Naive thymus-derived CD8-positive, alpha-beta T cell (primary cell): ENCODE data around the gene DUSP5. TPM values are rescaled to one million over a fixed set of nuclear protein-coding genes. Genes with fewer than 3 reads are reported as not detected.

Source experiments
- ATAC-seq, 2 donors: fragments of 150-1000 bp; cut with Tn5 transposase in 1 of 2; sonication (Bioruptor Pico), chemical (Tn5 transposase) in 1 of 2; 1 replicate in 1 of 2; 2 replicates in 1 of 2; pipeline ENCODE4 v1.10.0; 2021; ENCODE audit warnings: mild to moderate bottlenecking in 2 of 2, moderate library complexity in 2 of 2
- POLR2A ChIA-PET: fragments of 350-600 bp; sonication (Branson Sonifier 250); formaldehyde crosslinking; loops from one replicate; lab custom pipeline; 2021; ENCODE audit warnings: antibody characterized with exemption; lab: Charles Lee
- DNase-seq, 10 donors: peaks; one replicate each; pipeline versions ENCODE4 v3.0.0 to v3.0.0-alpha.2; 2020 to 2022
- H3K27ac Mint-ChIP-seq, 10 donors: one replicate each; pipeline ENCODE4 v1.8.0; 2020 to 2022; ENCODE audit warnings: mild to moderate bottlenecking in 10 of 10, mixed read lengths in 10 of 10, moderate library complexity in 4 of 10, inconsistent platforms in 1 of 10
- H3K27me3 Mint-ChIP-seq, 5 donors: one replicate each; pipeline ENCODE4 v1.8.0; 2021 to 2022; ENCODE audit warnings: mixed read lengths in 5 of 5
- H3K36me3 Mint-ChIP-seq, 3 donors: one replicate each; pipeline ENCODE4 v1.8.0; 2020 to 2022; ENCODE audit warnings: mixed read lengths in 3 of 3, mild to moderate bottlenecking in 2 of 3, inconsistent platforms in 1 of 3
- H3K4me1 Mint-ChIP-seq, 4 donors: one replicate each; pipeline ENCODE4 v1.8.0; 2021 to 2022; ENCODE audit warnings: mixed read lengths in 4 of 4
- H3K4me3 Mint-ChIP-seq, 10 donors: one replicate each; pipeline ENCODE4 v1.8.0; 2020 to 2022; ENCODE audit warnings: mild to moderate bottlenecking in 10 of 10, mixed read lengths in 10 of 10, moderate library complexity in 6 of 10, inconsistent platforms in 1 of 10
- H3K9me3 Mint-ChIP-seq, 9 donors: one replicate each; pipeline ENCODE4 v1.8.0; 2020 to 2022; ENCODE audit warnings: mixed read lengths in 9 of 9, mild to moderate bottlenecking in 3 of 9, inconsistent platforms in 1 of 9, moderate library complexity in 1 of 9
- polyA plus RNA-seq, 3 donors: library from polyadenylated mRNA; unstranded; fragments of 300-500 nt; fragmentation: Illumina TruSeq; gene quantifications; one replicate each; pipeline ENCODE4 v1.2.3, GENCODE V29; 2021
- total RNA-seq, 8 experiments: library from RNA in 2 of 8; stranded (reverse) in 2 of 8; gene quantifications; one replicate each; pipeline ENCODE4 v1.2.3 and lab custom pipeline; 2021 to 2026

Gene DUSP5
- total and polyA plus RNA-seq, 5 experiments from 2014 or later: 0.13 to 2.7 (median 1.1) TPM

- Mint-ChIP-seq H3K27me3 (peaks cover 0 to 22% (median 6%) of the 10 kb centered on the region in 5 donors), H3K4me3 (peak overlapping the region; percentile 10 to 72 (median 54)), H3K4me1 (peaks cover 8 to 76% (median 47%) of the 10 kb centered on the region in 4 donors), H3K36me3 (peaks cover 0 to 4% (median 2%) of the 10 kb centered on the region in 3 donors), H3K9me3 (no peaks in the 10 kb centered on the region), H3K27ac (peak overlapping the region in 8 of 10 donors; percentile 11 to 89 (median 84))
- DNase-seq (peak in 7 of 10 donors; percentile 6 to 48 (median 32)), ATAC-seq (peak; percentile 75 to 92)
- POLR2A ChIA-PET: interaction anchor here (0.7 to 1.0 kb wide), 2 partner anchors 199 to 376 kb away, joined by 3 read pairs; partner anchors contain the start of gene SMNDC1
Measured at GRCh38 chr10:110504111-110504735, 6.5 kb downstream of the DUSP5 start.

- peaks cover 0 to 7% (median 3%) of the 10 kb centered on the region in 3 donors for H3K36me3 Mint-ChIP-seq
- no peak overlapping the region for H3K4me3 Mint-ChIP-seq
- no peaks in the 10 kb centered on the region for H3K9me3 Mint-ChIP-seq
- DNase-seq (no peak), ATAC-seq (no peak)
- POLR2A ChIA-PET: interaction anchor here (0.7 to 1.0 kb wide), 2 partner anchors 200 to 375 kb away, joined by 3 read pairs; partner anchors contain the start of gene SMNDC1
- H3K4me1 Mint-ChIP-seq: peaks cover 7 to 66% (median 40%) of the 10 kb centered on the region in 4 donors
- H3K27me3 Mint-ChIP-seq: peaks cover 0 to 12% (median 2%) of the 10 kb centered on the region in 5 donors
- H3K27ac Mint-ChIP-seq: peak overlapping the region in 3 of 10 donors; percentile 29 to 88 (median 86)
Measured at GRCh38 chr10:110505130-110505770, 7.5 kb downstream of the DUSP5 start.

GRCh38 chr10:110506448-110506847 is 8.7 kb downstream of the DUSP5 start:
- Mint-ChIP-seq H3K4me3 (no peak overlapping the region), H3K4me1 (peaks cover 7 to 54% (median 32%) of the 10 kb centered on the region in 4 donors), H3K27me3 (no peaks in the 10 kb centered on the region), H3K27ac (peak overlapping the region in 1 of 10 donors; percentile 65), H3K36me3 (peaks cover 0 to 17% (median 6%) of the 10 kb centered on the region in 3 donors), H3K9me3 (no peaks in the 10 kb centered on the region)
- DNase-seq (no peak), ATAC-seq (no peak)
- POLR2A ChIA-PET: no interaction called here

GRCh38 chr10:110507346-110507745 is 9.6 kb downstream of the DUSP5 start:
- ATAC-seq (no peak), DNase-seq (no peak)
- no peaks in the 10 kb centered on the region for H3K9me3 Mint-ChIP-seq
- H3K4me1 Mint-ChIP-seq: peaks cover 7 to 45% (median 28%) of the 10 kb centered on the region in 4 donors
- no peak overlapping the region for H3K4me3 Mint-ChIP-seq
- H3K27me3 Mint-ChIP-seq: no peaks in the 10 kb centered on the region
- POLR2A ChIA-PET: no interaction called here
- H3K36me3 Mint-ChIP-seq: peaks cover 0 to 17% (median 6%) of the 10 kb centered on the region in 3 donors
- H3K27ac Mint-ChIP-seq: peak overlapping the region in 1 of 10 donors; percentile 7

GRCh38 chr10:110508159-110508788 is 10.6 kb downstream of the DUSP5 start:
- Mint-ChIP-seq H3K36me3 (peaks cover 0 to 17% (median 6%) of the 10 kb centered on the region in 3 donors), H3K4me3 (no peak overlapping the region), H3K27ac (no peak overlapping the region), H3K27me3 (no peaks in the 10 kb centered on the region), H3K4me1 (peaks cover 5 to 43% (median 19%) of the 10 kb centered on the region in 4 donors), H3K9me3 (peaks cover 0 to 2% (median 0%) of the 10 kb centered on the region in 9 donors)
- no peak for ATAC-seq
- DNase-seq: no peak
- POLR2A ChIA-PET: no interaction called here

- POLR2A ChIA-PET: no interaction called here
- Mint-ChIP-seq H3K27ac (peak overlapping the region in 2 of 10 donors; percentile 29 to 51), H3K4me3 (no peak overlapping the region), H3K36me3 (peaks cover 0 to 17% (median 6%) of the 10 kb centered on the region in 3 donors), H3K4me1 (peaks cover 2 to 39% (median 12%) of the 10 kb centered on the region in 4 donors), H3K27me3 (no peaks in the 10 kb centered on the region), H3K9me3 (peaks cover 0 to 9% (median 0%) of the 10 kb centered on the region in 9 donors)
- DNase-seq (no peak), ATAC-seq (no peak)
Measured at GRCh38 chr10:110508806-110509544, 11.3 kb downstream of the DUSP5 start.

GRCh38 chr10:110509560-110509959 is 11.9 kb downstream of the DUSP5 start:
- H3K27me3 Mint-ChIP-seq: no peaks in the 10 kb centered on the region
- ATAC-seq (no peak), DNase-seq (no peak)
- peaks cover 0 to 9% (median 0%) of the 10 kb centered on the region in 9 donors for H3K9me3 Mint-ChIP-seq
- no peak overlapping the region for H3K27ac Mint-ChIP-seq
- H3K4me1 Mint-ChIP-seq: peaks cover 0 to 33% (median 6%) of the 10 kb centered on the region in 4 donors
- no peak overlapping the region for H3K4me3 Mint-ChIP-seq
- POLR2A ChIA-PET: no interaction called here
- peaks cover 0 to 17% (median 6%) of the 10 kb centered on the region in 3 donors for H3K36me3 Mint-ChIP-seq

- ATAC-seq: no peak
- Mint-ChIP-seq H3K4me3 (no peak overlapping the region), H3K9me3 (peaks cover 0 to 9% (median 0%) of the 10 kb centered on the region in 9 donors), H3K4me1 (peaks cover 0 to 28% (median 1%) of the 10 kb centered on the region in 4 donors), H3K27ac (no peak overlapping the region), H3K27me3 (no peaks in the 10 kb centered on the region), H3K36me3 (peaks cover 0 to 17% (median 6%) of the 10 kb centered on the region in 3 donors)
- DNase-seq: no peak
- POLR2A ChIA-PET: no interaction called here
Measured at GRCh38 chr10:110510086-110510485, 12.4 kb downstream of the DUSP5 start.

- Mint-ChIP-seq H3K4me3 (no peak overlapping the region), H3K27ac (no peak overlapping the region)
- POLR2A ChIA-PET: no interaction called here
Measured at GRCh38 chr10:110510730-110511129, 13.0 kb downstream of the DUSP5 start.

GRCh38 chr10:110511734-110512449 is 14.2 kb downstream of the DUSP5 start:
- peaks cover 0 to 17% (median 6%) of the 10 kb centered on the region in 3 donors for H3K36me3 Mint-ChIP-seq
- H3K27me3 Mint-ChIP-seq: no peaks in the 10 kb centered on the region
- peaks cover 0 to 9% (median 0%) of the 10 kb centered on the region in 9 donors for H3K9me3 Mint-ChIP-seq
- no peak overlapping the region for H3K4me3 Mint-ChIP-seq
- POLR2A ChIA-PET: no interaction called here
- ATAC-seq: no peak
- no peak for DNase-seq
- peaks cover 0 to 13% (median 0%) of the 10 kb centered on the region in 4 donors for H3K4me1 Mint-ChIP-seq
- H3K27ac Mint-ChIP-seq: no peak overlapping the region

More at GRCh38 chr10:110510730-110511129, 13.0 kb downstream of the DUSP5 start:
- DNase-seq (no peak), ATAC-seq (no peak)
- peaks cover 0 to 17% (median 6%) of the 10 kb centered on the region in 3 donors for H3K36me3 Mint-ChIP-seq
- H3K27me3 Mint-ChIP-seq: no peaks in the 10 kb centered on the region
- H3K4me1 Mint-ChIP-seq: peaks cover 0 to 22% (median 0%) of the 10 kb centered on the region in 4 donors
- peaks cover 0 to 9% (median 0%) of the 10 kb centered on the region in 9 donors for H3K9me3 Mint-ChIP-seq

- H3K4me1 Mint-ChIP-seq: peaks cover 0 to 13% (median 0%) of the 10 kb centered on the region in 4 donors
- ATAC-seq: no peak
- no peaks in the 10 kb centered on the region for H3K27me3 Mint-ChIP-seq
- H3K27ac Mint-ChIP-seq: peak overlapping the region in 2 of 10 donors; percentile 29 to 36
- DNase-seq: peak in 1 of 10 donors; percentile 23
- POLR2A ChIA-PET: no interaction called here
- peaks cover 0 to 9% (median 0%) of the 10 kb centered on the region in 9 donors for H3K9me3 Mint-ChIP-seq
- H3K4me3 Mint-ChIP-seq: no peak overlapping the region
- peaks cover 0 to 17% (median 6%) of the 10 kb centered on the region in 3 donors for H3K36me3 Mint-ChIP-seq
Measured at GRCh38 chr10:110512461-110513187, 14.9 kb downstream of the DUSP5 start.
